Ovary (tissue), 3 donors: ENCODE results near the gene ADAD2.

Experiments used
- POLR2A ChIP-seq: fragments of 450-650 bp; IDR thresholded peaks from one replicate; pipeline ENCODE4 v1.6.1; 2017; ENCODE audit warnings: antibody characterized with exemption, mild to moderate bottlenecking, moderate library complexity
- TF ChIP-seq, protein P1 (sequence below), 3 donors: fragments of 450-650 bp in 2 of 3; fragments of 200-600 bp in 1 of 3; IDR thresholded peaks; one replicate each; pipeline versions ENCODE4 v1.5.1 to v1.8.0; 2016 to 2022; ENCODE audit warnings: antibody characterized with exemption in 3 of 3, mild to moderate bottlenecking in 1 of 3
- donor health status: DM: no; HTN: no; CAD: no.

DNA sequence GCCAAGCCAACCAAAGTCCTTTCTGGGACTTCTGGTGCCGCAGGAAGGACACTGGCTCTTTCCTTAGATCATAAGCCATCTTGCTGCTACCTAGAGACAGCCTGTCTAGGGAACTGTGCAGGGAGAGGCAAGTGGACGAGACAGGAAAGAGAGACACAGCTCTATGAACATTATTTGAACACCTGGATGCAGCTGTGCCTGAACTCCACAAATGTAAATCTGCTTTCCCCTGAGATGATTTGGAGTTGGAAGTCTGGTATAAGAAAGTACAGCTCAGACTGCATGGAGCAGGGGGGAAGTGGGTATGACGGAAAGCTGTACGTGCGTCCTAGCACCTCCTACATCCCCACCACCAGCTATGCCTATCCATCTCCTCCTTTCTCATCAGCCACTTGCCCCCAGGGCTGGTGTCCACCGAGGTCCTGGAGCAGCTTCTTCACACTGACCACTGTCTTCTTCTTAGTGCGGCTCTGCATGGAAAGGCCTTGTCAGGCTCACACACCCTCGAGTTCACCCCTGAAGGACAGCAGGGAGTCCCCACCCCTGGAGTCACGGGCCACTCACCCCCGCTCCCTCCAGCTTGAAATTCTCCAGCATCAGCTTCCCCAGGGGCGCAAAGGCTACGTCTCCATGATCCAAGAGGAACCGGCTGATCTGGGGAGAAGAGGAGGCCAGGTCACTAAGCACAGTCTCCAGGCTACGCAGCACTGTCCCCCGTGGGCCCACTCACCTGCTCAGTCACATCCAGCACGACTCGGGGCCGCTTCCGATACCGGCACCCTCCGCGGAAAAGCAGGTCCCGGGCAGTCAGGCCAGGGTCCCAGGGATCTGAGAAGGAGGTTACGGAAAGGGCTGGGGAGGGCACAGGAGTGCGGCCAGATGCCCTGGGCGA is 8.0 kb upstream of the ADAD2 start:
- TF ChIP-seq, protein P1, sequence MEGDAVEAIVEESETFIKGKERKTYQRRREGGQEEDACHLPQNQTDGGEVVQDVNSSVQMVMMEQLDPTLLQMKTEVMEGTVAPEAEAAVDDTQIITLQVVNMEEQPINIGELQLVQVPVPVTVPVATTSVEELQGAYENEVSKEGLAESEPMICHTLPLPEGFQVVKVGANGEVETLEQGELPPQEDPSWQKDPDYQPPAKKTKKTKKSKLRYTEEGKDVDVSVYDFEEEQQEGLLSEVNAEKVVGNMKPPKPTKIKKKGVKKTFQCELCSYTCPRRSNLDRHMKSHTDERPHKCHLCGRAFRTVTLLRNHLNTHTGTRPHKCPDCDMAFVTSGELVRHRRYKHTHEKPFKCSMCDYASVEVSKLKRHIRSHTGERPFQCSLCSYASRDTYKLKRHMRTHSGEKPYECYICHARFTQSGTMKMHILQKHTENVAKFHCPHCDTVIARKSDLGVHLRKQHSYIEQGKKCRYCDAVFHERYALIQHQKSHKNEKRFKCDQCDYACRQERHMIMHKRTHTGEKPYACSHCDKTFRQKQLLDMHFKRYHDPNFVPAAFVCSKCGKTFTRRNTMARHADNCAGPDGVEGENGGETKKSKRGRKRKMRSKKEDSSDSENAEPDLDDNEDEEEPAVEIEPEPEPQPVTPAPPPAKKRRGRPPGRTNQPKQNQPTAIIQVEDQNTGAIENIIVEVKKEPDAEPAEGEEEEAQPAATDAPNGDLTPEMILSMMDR (IDR thresholded peaks at IDR 0.05) = no peak
- TF ChIP-seq POLR2A = no peak
